NCI-H510A (cell line): ENCODE data around the gene C2orf72.
"Not testable (repeated sequence)": the region's sequence is repeated elsewhere in the genome, so short reads cannot be mapped to it uniquely, and the experiment has no call there.

ENCODE experiments used
- DNase-seq: peaks from one replicate; lab custom pipeline; 2025; lab: John Stamatoyannopoulos, UW

C2orf72 gene

DNA sequence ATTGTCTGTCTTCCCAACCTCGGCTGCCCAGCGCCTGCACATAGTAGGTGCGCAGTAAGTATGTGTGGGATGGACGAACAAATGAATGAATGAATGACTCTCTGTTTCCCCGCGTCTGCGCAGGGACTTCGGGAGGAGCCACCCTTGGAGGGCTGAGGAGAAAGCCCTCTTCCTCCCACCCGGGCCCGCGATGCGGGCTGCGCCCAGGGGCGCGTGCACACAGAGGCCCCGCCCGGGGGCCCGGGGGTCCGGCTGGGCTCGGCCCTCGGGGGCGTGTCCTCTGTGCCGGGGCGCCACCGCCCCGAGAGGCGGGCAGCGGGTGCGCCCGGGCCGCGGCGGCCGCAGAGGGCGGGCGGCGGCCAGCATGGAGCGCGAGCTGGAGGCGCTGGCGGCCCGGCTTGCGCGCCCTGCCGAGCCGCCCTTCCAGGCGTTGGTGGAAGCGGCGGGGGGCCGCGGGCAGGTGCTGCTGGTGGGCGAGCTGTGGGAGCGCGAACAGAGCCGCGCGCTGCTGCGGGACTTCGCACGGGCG lies at the start of gene C2orf72:
C2orf72 (plus strand) TSS at position 322 of the 529 bp plus-strand sequence; CDS start at position 365, 43 bp downstream.
- DNase-seq: peak; percentile 49

DNA sequence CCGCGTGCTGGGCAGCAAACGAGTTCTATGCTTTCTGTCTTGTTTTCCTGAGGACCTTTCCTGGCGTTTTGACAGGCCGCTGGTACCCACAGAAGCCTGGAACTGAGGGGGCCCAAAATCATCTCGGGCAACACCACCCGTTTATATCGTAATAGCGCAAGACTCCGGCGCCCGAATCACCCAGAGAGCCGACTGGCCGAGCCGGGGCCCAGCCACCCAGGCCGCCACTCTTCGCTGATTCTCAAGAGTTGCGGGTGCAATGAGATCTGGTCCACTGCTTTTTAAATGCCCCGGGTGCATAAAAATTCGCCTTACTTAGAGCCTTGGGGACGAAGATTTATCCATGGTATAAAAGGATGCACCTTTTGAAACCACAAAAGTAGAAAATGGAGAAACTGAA lies 47.6 kb upstream of the C2orf72 start:
- no peak for DNase-seq

DNA sequence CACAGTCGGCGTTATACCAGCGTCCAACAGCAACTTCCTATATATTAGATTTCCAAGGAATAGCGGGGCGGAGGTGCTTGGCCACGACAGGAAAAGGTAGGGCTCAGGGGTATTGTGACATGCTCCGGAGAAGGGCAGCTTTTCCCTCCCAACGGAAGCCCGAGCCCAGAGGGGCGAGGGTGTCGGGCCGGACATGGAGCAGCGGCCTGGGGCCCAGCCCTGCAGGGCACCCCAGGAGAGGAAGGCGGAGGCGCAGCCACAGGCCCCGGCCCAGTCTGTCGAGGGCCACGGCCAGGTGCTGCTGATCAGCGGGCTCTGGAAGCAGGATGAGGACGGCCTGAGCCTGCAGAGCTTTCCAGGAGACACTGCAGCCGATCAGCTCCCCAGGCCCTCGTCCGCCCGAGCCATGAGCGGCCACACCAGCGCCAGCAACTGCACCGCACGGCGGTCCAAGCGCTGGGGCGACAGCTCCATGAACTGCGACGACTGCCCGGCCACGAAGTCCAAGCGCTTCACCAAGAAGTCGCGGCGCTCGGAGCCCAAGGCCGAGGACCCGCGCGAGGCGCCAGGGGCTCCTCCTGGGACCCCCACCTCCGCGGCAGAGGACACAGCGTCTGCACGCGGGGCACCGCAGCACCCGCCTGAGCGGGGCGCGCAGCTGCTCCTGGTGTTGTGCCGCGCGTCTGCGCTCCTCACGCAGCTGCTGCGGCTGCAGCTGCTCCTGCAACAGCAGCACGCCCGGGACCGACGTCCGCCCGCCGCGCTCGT lies 47.0 kb upstream of the C2orf72 start:
- DNase-seq: no peak

DNA sequence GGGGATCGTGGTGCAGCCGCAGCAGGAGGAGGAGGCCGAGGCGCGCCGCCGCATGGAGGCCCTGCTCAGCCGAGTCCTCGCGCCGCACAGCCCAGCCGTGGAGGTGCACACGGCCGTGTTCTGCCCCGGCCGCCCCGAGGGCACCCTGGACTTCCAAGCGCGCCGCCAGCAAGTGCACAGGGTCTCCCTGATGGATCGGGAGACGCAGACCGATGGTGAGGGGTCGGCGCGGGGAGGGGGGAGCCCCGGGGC lies 46.5 kb upstream of the C2orf72 start:
- no peak for DNase-seq

DNA sequence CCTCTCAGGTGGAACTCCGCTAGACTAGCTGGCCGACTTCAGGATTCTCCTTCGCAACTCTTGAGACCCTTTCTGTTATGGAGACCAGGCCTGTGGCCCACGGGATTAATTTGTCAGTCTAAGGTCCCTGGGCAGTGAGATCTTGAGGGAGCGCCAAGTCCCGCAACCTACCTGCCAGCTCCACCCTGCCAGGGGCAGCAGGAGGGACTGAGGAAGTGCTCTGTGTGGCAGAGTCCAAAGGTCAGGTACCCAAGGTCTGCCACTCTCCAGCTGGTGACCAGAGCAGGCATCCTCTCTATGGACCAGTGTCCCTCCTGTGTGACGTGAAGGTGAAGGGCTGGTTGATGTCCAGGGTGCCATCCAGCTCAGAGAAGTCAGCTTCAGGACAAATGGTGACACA lies 45.7 kb upstream of the C2orf72 start:
- DNase-seq: no peak

DNA sequence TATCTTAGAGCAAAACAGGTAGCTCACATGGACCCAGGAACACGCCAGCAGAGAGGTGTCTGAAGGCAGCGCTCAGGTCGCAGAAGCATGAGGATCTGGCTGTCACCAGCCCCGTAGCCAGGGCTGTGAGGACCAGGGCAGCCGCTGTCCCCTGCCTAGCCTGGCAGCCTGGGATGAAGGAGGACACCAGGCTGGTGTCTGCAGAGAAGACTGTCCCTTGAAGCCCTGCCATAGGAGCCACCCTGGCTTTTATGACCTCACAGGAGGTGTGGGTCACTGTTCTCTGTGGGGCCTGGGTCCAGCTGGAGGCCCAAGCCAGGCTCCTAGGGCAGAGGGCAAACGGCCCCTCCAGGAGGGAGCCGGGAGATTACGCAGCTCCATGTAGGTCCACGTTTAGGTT lies 41.5 kb upstream of the C2orf72 start, which contains the start of gene SPATA3:
SPATA3 (plus strand) TSS at position 301 of the 400 bp plus-strand sequence. CDS start 113 bp downstream, outside the sequence.
- DNase-seq: no peak

DNA sequence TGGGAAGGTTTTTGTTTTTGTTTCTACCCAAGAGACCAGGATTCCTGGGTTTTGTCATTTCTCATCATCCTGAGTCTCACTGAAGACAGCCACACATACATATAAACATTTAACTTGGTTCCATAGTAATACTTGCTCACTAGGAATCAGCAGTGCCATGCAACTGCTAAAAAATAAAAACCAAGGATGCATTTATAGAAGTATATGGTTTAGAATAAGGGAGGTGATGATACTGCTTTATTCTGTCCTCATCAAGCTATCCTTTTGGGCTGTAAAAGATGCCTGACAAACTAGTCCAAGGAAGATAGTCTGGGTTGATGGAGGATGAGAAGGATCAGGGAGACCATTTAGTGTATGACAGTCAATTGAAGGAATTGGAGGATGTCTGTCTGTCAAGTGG lies 40.7 kb upstream of the C2orf72 start:
- DNase-seq: no peak

DNA sequence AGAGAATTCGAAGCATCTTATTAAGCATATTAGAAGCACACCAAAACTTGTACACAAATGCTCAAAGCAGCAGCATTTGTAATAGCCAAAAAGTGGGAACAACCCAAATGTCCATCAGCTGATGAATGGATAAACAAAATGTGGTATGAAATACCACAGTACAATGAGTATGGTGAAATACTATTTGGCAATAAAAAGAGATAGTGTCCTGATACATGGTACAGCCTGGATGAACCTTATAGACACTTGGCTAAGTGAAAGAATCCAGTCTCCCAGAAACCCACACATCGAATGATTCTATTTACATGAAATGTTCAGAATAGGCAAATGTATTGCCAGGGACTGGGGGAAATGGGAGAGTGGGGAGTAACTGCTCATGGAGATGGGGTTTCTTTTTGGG lies 38.4 kb upstream of the C2orf72 start:
- no peak for DNase-seq

DNA sequence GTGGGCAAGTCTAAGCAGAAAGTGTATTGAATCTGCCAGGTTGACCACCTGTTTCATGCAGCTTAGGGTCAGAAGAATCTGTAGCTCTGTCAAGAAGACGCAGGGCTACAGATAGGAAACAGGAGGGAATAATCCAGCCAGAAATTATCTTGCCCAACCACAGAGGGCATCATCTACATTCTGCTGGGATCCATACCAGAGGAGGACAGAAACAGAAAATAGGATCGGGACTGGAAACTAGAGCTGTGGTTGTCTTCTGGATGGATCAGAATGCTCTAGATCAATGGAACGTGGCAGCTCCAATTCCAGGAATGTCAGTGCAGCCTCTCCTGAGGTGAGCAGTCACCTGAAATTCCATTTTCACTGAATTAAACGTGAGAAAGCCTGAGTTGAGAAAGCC lies 37.8 kb upstream of the C2orf72 start:
- DNase-seq: no peak

DNA sequence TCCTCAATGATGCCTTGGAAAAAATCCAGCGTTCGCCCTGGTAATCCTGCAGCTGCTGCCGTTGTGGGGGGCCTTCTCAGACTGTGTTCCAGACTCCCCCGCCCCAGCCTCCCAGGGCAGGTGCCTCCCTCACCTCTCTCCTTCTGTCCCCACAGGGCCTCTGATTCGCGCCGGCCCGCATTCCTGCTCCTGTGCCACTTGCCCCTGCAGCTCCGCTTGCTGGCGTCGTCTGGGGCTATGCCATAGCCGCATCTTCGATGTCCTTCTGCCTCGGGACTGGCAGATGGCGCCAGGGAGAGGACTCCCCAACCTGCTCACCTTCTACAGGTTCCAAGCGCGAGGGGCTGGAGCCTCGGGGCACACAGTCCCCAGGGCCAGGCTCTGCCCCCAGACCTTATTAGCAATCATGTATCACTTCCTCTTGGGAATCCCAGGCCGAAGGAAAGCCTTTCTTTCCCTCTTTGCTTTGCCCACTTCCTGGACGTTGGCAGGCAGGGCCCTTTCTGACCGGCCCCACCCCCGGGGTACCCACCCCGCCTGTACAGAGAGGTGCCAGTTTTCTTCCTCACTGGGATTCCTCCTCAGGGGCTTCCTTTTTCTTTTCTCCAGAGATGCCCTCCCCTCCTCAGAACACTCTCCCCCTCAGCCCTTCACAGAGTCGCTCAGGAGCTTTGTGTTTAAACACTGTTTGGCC lies 37.0 kb upstream of the C2orf72 start:
- peak; percentile 39 for DNase-seq

DNA sequence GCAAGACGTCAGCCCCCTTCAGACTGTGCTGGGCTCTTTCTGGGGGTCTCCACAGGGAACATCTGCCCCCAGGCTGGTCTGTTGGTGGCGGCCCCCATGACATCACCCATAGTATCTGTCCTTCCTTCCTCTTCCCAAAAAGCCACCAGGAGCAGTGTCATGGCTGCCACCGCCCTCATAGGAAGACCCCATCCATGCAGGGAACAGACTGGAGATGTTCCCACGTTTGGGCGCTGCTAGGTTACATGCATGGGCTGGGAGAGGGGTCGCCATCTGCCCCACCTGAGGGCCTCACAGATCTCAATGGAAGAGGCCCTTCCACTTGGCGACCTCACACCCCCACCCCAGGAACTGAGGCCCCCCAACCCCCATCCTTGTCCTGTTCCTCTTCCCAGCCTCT lies 36.3 kb upstream of the C2orf72 start:
- DNase-seq: no peak

DNA sequence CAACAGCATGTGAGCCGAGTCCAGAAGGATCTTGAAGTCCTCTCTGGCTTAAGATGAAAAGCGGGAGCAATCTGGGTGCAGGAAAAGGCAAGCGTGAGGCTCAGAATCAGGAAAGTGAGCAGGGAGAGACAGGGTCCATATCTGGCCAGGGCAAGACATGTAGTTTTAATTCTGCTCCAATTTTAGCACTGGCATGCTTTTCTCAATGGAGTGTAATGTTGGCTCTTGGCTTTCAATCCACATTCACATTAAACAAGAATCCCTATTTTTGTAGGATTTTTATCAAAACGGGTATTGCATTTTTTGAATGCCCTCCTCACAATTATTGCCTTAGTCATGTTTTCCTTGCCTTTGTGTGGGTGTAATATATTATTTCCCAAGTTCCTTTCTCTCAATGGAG lies 35.4 kb upstream of the C2orf72 start:
- DNase-seq: no peak

DNA sequence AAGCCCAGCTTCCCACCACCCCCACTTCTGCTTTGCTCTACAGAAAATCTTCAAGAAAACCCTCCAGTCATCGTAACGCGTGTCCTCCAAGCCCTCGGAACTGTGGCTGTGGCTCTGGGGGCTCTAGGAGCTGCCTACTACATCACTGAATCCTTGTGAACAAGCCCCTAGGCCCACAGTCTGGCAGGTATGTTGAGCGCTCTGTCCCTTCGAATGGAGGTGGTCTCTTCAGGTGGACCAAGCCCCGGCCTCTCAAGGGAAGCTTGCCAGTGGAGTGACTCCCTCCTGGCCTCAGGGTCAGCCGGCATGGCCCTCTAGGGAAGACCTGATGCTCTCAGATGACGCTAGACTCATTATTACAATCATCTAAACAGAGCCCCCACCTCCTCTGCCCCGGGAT lies 34.7 kb upstream of the C2orf72 start:
- DNase-seq: no peak

DNA sequence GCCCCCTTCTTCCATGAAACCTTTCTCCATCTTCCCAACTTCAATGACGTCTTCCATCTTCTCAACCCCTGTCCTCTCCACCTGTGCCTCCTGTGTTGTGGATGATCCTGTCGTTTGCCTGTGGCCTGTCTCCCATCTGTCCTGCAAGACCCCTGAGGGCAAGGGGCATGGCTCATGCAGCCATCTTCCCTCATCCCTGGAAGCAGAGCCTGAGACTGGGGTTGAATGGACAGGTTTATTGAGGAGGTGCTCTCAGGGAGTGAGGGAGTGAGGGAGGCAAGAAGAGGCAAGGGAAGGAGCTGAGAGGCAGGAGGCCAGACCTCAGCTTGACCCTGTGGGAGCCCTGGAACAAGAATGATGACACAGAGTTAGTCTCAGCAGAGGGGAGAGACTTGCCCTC lies 34.1 kb upstream of the C2orf72 start:
- DNase-seq: no peak

DNA sequence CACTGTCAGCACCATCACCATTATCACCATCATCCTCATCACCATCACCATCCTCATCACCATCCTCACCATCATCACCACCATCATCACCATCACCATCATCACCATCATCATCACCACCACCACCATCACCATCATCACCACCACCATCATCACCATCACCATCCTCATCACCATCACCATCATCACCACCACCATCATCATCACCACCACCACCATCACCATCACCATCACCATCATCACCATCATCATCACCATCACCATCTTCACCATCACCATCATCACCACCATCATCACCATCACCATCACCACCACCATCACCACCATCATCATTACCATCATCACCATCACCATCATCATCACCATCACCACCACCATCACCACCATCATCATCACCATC lies 32.4 kb upstream of the C2orf72 start:
- not testable (repeated sequence) for DNase-seq

DNA sequence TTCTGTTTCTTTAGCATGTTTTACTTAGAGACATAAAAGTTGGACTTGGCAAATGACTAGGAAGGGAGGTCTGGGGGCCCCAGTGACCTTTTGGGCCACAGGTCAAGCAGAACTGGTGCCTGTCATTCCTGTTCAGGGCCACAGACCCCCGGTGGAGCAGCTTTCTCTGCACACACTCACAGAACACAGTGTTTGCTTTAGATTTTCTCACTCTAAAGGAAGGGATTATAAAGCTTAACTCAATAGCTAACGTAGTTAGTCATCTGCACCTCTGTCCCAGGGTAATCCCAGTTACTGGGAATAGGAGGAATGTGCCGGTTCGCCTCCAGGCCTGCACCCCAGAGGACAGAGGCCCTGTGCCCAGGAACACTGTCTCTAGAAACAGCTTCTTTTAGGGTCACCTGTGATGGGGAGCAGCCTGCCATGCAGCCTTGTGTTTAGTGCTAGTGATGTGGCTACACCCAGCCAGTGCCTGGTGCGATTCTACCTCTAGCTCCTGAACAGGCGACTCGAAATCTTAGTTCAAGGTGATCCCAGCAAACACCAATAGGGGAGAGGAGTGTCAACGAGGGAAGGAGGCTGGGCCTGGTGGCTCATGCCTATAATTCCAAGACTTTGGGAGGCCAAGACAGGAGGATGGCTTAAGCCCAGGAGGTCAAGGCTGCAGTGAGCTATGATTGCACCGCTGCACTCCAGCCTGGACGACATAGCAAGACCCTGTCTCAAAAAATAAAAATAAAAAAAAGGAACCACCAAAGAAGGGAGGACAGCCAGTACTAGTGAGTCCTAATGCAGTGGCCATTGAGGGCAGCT lies 29.8 kb upstream of the C2orf72 start:
- no peak for DNase-seq

DNA sequence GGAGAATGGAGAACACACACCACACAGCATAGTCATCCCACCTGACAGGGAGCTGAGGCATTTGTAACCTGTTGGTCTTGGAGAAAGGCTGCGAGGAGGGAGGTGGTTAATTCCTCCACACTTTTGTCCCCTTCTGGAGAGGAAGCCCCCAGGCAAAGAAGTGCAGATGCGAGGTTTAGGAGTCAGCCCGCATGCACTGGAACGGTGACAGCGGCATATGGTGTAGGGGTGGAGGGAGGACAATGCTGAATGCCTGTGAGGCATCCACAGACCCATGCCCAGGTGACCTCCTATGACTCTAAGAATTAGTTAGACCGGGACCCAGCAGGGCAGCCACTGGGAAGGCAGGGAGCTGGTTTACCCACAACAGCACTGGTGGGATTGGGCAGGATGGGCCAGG lies 29.2 kb upstream of the C2orf72 start:
- no peak for DNase-seq

DNA sequence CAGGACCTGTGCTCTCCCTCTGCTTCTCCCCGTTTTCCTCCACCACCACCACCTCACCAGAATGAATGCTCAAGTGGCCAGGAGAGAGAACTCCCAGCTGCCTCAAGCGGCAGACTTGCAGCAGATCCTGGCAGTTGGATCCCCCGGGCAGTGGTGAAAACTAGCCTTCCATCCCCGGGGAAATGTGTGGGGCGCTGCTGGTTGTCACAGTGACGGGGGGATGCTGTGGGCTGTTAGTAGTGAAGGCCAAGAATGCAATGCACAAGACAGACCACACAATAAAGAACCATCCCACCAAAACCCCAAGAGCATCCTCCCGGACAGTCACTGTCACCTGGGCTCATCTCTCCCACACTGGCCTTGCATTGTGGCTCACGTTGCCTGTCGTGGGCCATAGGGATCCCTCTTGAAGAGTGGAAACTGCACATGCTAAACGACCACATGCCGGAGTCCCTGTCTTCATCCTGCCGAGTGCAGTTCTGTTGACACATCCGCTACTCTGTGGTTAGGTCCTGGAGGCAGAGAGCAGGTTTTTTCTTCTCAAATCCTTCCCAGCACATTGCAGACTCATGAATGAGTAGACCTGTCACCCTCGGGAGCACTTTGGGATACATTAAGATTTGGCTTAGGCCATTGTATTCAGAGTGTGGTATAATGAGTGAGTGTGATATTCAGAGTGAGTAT lies 27.9 kb upstream of the C2orf72 start:
- no peak for DNase-seq

DNA sequence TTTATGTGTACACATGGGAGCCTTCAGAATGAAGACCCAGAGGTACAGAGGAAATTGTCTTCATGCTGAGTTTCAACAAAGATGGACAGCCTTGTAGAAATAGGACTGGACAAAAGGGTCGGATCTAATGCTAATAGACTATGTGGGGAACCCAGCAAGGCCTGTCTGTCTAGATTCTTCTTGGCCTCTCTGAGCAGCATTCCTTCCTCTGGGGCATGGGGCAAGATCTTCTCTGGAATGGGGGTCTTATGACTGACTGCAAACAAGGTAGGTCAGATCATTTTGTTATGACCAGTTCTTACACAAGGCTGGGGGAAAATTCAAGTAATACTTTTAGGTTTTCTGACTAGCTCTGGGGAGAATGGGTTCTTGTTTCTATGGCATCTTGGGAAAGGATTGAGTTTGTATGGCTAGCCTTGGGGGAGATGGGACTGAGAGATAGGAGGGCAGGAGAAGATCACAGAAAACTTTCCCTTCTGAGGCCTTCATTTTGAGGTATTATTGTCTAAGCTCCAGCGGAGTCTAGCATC lies 27.1 kb upstream of the C2orf72 start:
- no peak for DNase-seq

DNA sequence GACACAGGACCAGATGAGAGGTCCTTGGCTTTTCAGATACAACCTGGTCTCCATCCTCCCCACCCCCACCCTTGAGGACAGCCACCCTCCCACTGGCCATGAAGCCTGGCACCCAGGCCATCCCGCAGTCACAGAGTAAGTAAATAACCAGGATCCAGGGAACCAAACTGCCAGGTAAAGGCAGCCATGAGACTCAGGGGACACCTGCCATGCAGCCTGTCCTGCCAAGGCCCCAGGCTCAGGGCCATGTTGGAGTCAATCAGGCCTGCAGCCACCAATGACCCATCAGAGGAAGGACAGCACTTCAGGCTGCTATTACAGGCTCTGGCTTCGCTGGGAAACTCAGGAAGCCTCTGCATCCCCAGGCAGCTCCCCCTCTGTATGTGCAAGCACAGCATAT lies 25.8 kb upstream of the C2orf72 start:
- DNase-seq: no peak

DNA sequence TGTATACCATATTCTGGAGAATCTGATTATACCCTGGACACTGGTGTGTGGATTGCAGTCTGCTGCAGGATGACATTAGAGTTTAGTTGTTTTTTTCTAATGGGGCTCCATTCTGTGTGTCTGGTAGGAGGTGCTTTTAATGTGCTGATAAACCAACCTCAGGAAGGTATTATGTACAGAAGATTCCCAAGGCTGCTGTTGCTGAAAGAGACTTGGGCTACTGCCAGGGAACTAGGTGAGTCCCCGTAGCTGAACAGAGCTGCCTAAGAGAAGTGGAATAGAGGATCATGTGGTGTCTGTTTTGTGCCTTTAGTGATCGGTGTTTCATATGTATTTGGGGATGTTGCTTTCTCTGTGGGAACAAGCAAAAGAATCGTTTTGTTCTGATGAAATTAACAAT lies 24.9 kb upstream of the C2orf72 start:
- DNase-seq: no peak

DNA sequence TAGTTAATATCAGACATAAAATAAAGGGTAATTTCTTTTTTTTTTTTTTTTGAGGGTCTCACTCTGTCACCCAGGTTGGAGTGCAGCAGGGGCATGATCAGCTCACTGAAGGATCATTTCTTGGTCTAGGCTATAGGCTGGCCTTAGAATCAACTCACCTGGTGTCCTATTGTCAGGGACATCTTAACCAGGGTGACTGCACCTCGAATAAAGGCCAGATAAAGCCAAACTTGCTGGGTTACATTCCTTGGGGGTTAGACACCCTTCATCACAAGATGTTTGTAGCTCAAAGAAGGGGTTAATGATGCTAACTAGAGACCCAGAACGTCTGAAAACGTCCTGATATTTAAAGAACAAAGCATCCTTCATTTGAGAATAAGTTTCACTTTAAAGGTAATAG lies 23.5 kb upstream of the C2orf72 start:
- no peak for DNase-seq
